Stimulated activated CD4-positive, alpha-beta T cell treated with anti-CD3 and anti-CD28 coated beads, Interleukin-15, amount 100 ng/mL, for 48 hours (primary cell): ENCODE measurements around the gene RTF1.

Experiments used
- DNase-seq, 2 donors: peaks; one replicate each; pipeline ENCODE4 v3.0.0-alpha.2; 2020; ENCODE audit warnings: low read depth in 2 of 2

Gene RTF1

GRCh38 chr15:41504751-41505492 lies 88.0 kb downstream of the RTF1 start:
- no peak for DNase-seq

GRCh38 chr15:41505776-41506175 lies 88.9 kb downstream of the RTF1 start:
- DNase-seq, result no peak

- no peak for DNase-seq
These were observed 90.0 kb downstream of the RTF1 start for GRCh38 chr15:41506796-41507341.

- DNase-seq, result no peak
These were observed 91.0 kb downstream of the RTF1 start for GRCh38 chr15:41507820-41508290.

GRCh38 chr15:41510728-41511127 lies 93.8 kb downstream of the RTF1 start:
- DNase-seq, result no peak

- DNase-seq, result no peak
These were observed 94.5 kb downstream of the RTF1 start for GRCh38 chr15:41511331-41511898.

GRCh38 chr15:41511899-41512369 lies 95.0 kb downstream of the RTF1 start:
- DNase-seq, result no peak

GRCh38 chr15:41512512-41512939 lies 95.6 kb downstream of the RTF1 start:
- no peak for DNase-seq

- no peak for DNase-seq
These were observed 96.1 kb downstream of the RTF1 start for GRCh38 chr15:41512940-41513505.

GRCh38 chr15:41513506-41514227 lies 96.8 kb downstream of the RTF1 start, which contains the start of gene LTK:
LTK (minus strand) TSS chr15:41513827; CDS start chr15:41513709, 118 bp downstream.
- no peak for DNase-seq

GRCh38 chr15:41517895-41518449 lies 101.1 kb downstream of the RTF1 start:
- no peak for DNase-seq

- DNase-seq, result no peak
These were observed 103.7 kb downstream of the RTF1 start for GRCh38 chr15:41520636-41521035.

- DNase-seq, result no peak
These were observed 104.7 kb downstream of the RTF1 start for GRCh38 chr15:41521614-41522013.

- no peak for DNase-seq
These were observed 106.2 kb downstream of the RTF1 start for GRCh38 chr15:41523097-41523496.

GRCh38 chr15:41530363-41530956 lies 113.6 kb downstream of the RTF1 start:
- no peak for DNase-seq
